ENCODE measurements around the gene TBC1D17. TPM values are rescaled to one million over a fixed set of nuclear protein-coding genes. Genes with fewer than 3 reads are reported as not detected.

TBC1D17 gene
- total and polyA plus RNA-seq, 7 experiments from 2014 or later, result 11.6 to 106 (median 50.7) TPM

- peak overlapping the region in 8 of 9 donors; percentile 41 to 87 (median 72) for H3K27ac Mint-ChIP-seq
- peaks cover 37 to 60% (median 54%) of the 10 kb centered on the region in 7 donors for H3K4me1 Mint-ChIP-seq
- Histone ChIP-seq H3K36me3 (ENCODE audit: control insufficient read depth in 2 of 3, insufficient read depth in 3 of 3, low read length in 3 of 3) (peaks cover 0 to 7% (median 0%) of the 10 kb centered on the region in 3 experiments), H3K9me3 (ENCODE audit: control insufficient read depth in 2 of 3, low read length in 3 of 3) (no peaks in the 10 kb centered on the region), H3K4me1 (ENCODE audit: control insufficient read depth in 2 of 2, insufficient read depth in 2 of 2, low read length in 2 of 2) (peaks cover 28 to 30% of the 10 kb centered on the region in 2 donors), H3K4me3 (ENCODE audit: low read length) (no peak overlapping the region), H3K27ac (ENCODE audit: low read depth, low read length) (peak overlapping the region; percentile 42), H3K27me3 (ENCODE audit: control insufficient read depth in 2 of 2, insufficient read depth in 2 of 2, low read length in 2 of 2) (no peaks in the 10 kb centered on the region)
- H3K9me3 Mint-ChIP-seq, result peaks cover 0 to 16% (median 3%) of the 10 kb centered on the region in 11 donors
- intact Hi-C loops (cut with micrococcal nuclease), result no loop called here
- DNase-seq, result peak in 7 of 9 donors; percentile 32 to 69 (median 61)
- H3K4me3 Mint-ChIP-seq, result peak overlapping the region; percentile 44 to 97 (median 72)
- peaks cover 0 to 42% (median 7%) of the 10 kb centered on the region in 5 donors for H3K36me3 Mint-ChIP-seq
- no peak for ATAC-seq
- H3K27me3 Mint-ChIP-seq, result peaks cover 0 to 11% (median 0%) of the 10 kb centered on the region in 5 donors
- CTCF ChIA-PET, result interaction anchor here (0.6 kb wide), 1 partner anchor 11 kb away, joined by 3 read pairs; no protein-coding TSS in a partner anchor
- POLR2A ChIA-PET, result interaction anchor here (0.7 to 1.0 kb wide), 3 partner anchors 35 to 66 kb away, joined by 3 read pairs; no protein-coding TSS in a partner anchor
Measured at GRCh38 chr19:49932731-49933131, 55.2 kb downstream of the TBC1D17 start.

GRCh38 chr19:49933643-49934042 lies 56.1 kb downstream of the TBC1D17 start:
- peaks cover 28 to 31% of the 10 kb centered on the region in 2 donors for H3K4me1 ChIP-seq (ENCODE audit: control insufficient read depth in 2 of 2, insufficient read depth in 2 of 2, low read length in 2 of 2)
- H3K27ac ChIP-seq (ENCODE audit: low read depth, low read length), result no peak overlapping the region
- CTCF ChIA-PET, result interaction anchor here (0.5 kb wide), 1 partner anchor 494 kb away, joined by 3 read pairs; no protein-coding TSS in a partner anchor
- Mint-ChIP-seq H3K4me1 (peaks cover 28 to 53% (median 45%) of the 10 kb centered on the region in 7 donors), H3K27me3 (peaks cover 0 to 11% (median 0%) of the 10 kb centered on the region in 5 donors), H3K9me3 (peaks cover 0 to 12% (median 3%) of the 10 kb centered on the region in 11 donors), H3K27ac (peak overlapping the region in 5 of 9 donors; percentile 4 to 78 (median 61)), H3K36me3 (peaks cover 0 to 35% (median 7%) of the 10 kb centered on the region in 5 donors), H3K4me3 (peak overlapping the region in 9 of 10 donors; percentile 14 to 97 (median 57))
- no peaks in the 10 kb centered on the region for H3K9me3 ChIP-seq (ENCODE audit: control insufficient read depth in 2 of 3, low read length in 3 of 3)
- H3K4me3 ChIP-seq (ENCODE audit: low read length), result no peak overlapping the region
- no peak for ATAC-seq
- no peak for DNase-seq
- H3K27me3 ChIP-seq (ENCODE audit: control insufficient read depth in 2 of 2, insufficient read depth in 2 of 2, low read length in 2 of 2), result no peaks in the 10 kb centered on the region
- peaks cover 0 to 7% (median 0%) of the 10 kb centered on the region in 3 experiments for H3K36me3 ChIP-seq (ENCODE audit: control insufficient read depth in 2 of 3, insufficient read depth in 3 of 3, low read length in 3 of 3)
- intact Hi-C loops (cut with micrococcal nuclease), result no loop called here
- POLR2A ChIA-PET, result interaction anchor here (0.9 to 1.0 kb wide), 2 partner anchors 36 to 57 kb away, joined by 3 read pairs; no protein-coding TSS in a partner anchor

- Mint-ChIP-seq H3K4me3 (no peak overlapping the region), H3K9me3 (peaks cover 0 to 5% (median 0%) of the 10 kb centered on the region in 11 donors), H3K4me1 (peaks cover 23 to 37% (median 30%) of the 10 kb centered on the region in 7 donors), H3K27ac (peak overlapping the region in 3 of 9 donors; percentile 8 to 29 (median 28)), H3K27me3 (peaks cover 0 to 8% (median 0%) of the 10 kb centered on the region in 5 donors), H3K36me3 (peaks cover 0 to 16% (median 5%) of the 10 kb centered on the region in 5 donors)
- H3K4me1 ChIP-seq (ENCODE audit: control insufficient read depth in 2 of 2, insufficient read depth in 2 of 2, low read length in 2 of 2), result peaks cover 21% of the 10 kb centered on the region in 2 donors
- no peaks in the 10 kb centered on the region for H3K9me3 ChIP-seq (ENCODE audit: control insufficient read depth in 2 of 3, low read length in 3 of 3)
- H3K36me3 ChIP-seq (ENCODE audit: control insufficient read depth in 2 of 3, insufficient read depth in 3 of 3, low read length in 3 of 3), result no peaks in the 10 kb centered on the region
- intact Hi-C loops (cut with micrococcal nuclease), result loop anchor here in 1 of 2 donors (5.0 kb wide), 1 partner anchor 846 kb away; no protein-coding TSS in a partner anchor
- ATAC-seq (no peak), DNase-seq (no peak)
- no peak overlapping the region for H3K4me3 ChIP-seq (ENCODE audit: low read length)
- H3K27me3 ChIP-seq (ENCODE audit: control insufficient read depth in 2 of 2, insufficient read depth in 2 of 2, low read length in 2 of 2), result no peaks in the 10 kb centered on the region
- ChIA-PET CTCF (interaction anchor here (0.7 to 1.1 kb wide), 2 partner anchors 46 to 50 kb away, joined by 3 read pairs; no protein-coding TSS in a partner anchor), POLR2A (no interaction called here)
- H3K27ac ChIP-seq (ENCODE audit: low read depth, low read length), result no peak overlapping the region
Measured at GRCh38 chr19:49936549-49936948, 59.0 kb downstream of the TBC1D17 start.

DNA sequence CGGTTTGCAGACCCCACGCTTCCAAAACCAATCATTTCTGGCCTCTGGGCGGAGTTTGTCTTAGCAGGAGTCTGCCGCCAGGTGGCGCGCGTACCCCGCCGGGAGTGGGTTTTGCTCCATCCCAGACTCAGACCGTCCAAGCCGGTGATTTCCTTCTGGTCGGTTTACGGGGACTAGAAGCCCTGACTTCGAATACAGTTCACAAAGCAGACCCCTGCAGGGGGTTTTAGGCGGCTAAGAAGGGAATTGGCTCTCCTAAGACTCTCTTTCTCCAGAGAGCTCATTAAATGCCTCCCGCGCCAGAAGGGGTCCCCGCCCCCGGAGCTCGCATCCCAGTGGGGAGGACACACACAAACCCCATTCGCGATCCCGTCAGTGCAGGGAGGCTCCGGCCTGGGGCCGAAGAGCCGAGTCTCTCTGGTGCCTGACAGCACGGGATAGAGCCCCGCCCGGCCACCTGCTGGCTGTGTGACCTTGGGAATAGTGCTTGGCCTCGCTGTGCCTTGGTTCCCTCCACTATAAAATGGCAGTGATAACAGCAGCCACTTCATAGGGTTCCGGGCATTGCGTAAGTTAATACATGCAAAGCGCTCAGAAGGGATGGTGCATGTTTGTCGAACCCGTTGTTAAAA lies 60.4 kb downstream of the TBC1D17 start:
- peaks cover 0 to 11% (median 0%) of the 10 kb centered on the region in 5 donors for H3K27me3 Mint-ChIP-seq
- peaks cover 13% of the 10 kb centered on the region in 2 donors for H3K4me1 ChIP-seq (ENCODE audit: control insufficient read depth in 2 of 2, insufficient read depth in 2 of 2, low read length in 2 of 2)
- no peaks in the 10 kb centered on the region for H3K9me3 Mint-ChIP-seq
- H3K27ac ChIP-seq (ENCODE audit: low read depth, low read length), result no peak overlapping the region
- intact Hi-C loops (cut with micrococcal nuclease), result loop anchor here (1.0 to 5.0 kb wide), 2 partner anchors 45 to 844 kb away; no protein-coding TSS in a partner anchor
- no peak overlapping the region for H3K27ac Mint-ChIP-seq
- peaks cover 14 to 26% (median 19%) of the 10 kb centered on the region in 7 donors for H3K4me1 Mint-ChIP-seq
- H3K27me3 ChIP-seq (ENCODE audit: control insufficient read depth in 2 of 2, insufficient read depth in 2 of 2, low read length in 2 of 2), result no peaks in the 10 kb centered on the region
- H3K4me3 Mint-ChIP-seq, result peak overlapping the region in 3 of 10 donors; percentile 17 to 29 (median 21)
- H3K36me3 ChIP-seq (ENCODE audit: control insufficient read depth in 2 of 3, insufficient read depth in 3 of 3, low read length in 3 of 3), result no peaks in the 10 kb centered on the region
- ChIA-PET CTCF (interaction anchor here (0.6 to 2.1 kb wide), 8 partner anchors 12 to 1142 kb away, joined by 3 to 8 read pairs (median 4); no protein-coding TSS in a partner anchor), POLR2A (interaction anchor here (0.9 kb wide), 1 partner anchor 8 kb away, joined by 3 read pairs; the partner anchor contains the start of genes ATF5 and NUP62)
- H3K9me3 ChIP-seq (ENCODE audit: control insufficient read depth in 2 of 3, low read length in 3 of 3), result no peaks in the 10 kb centered on the region
- DNase-seq (peak; percentile 40 to 86 (median 66)), ATAC-seq (peak; percentile 89)
- H3K36me3 Mint-ChIP-seq, result peaks cover 0 to 7% (median 0%) of the 10 kb centered on the region in 5 donors
- H3K4me3 ChIP-seq (ENCODE audit: low read length), result no peak overlapping the region

Small RNA genes within 50 kb of the gene (microRNA-seq; reads per million reads assigned to microRNA genes)
- gene MIR4749 (ENCODE audit: borderline microRNAs expressed) (2.1 reads per million), gene MIR4750 (ENCODE audit: borderline microRNAs expressed) (not detected), gene MIR6800 (ENCODE audit: borderline microRNAs expressed) (not detected)

Other genes starting within 250 kb of the TBC1D17 start
- gene RRAS, start 237.6 kb upstream of the TBC1D17 start, total RNA-seq, result 10 to 100 TPM; 11.0 to 18.6 (median 13.8) TPM
- 10 to 100 TPM; 31.8 to 37.0 TPM for gene RRAS, start 237.6 kb upstream of the TBC1D17 start, polyA plus RNA-seq
- gene SCAF1, start 235.5 kb upstream of the TBC1D17 start, total RNA-seq, result 10 to 100 TPM; 35.0 to 74.9 (median 48.8) TPM
- 1 to 10 TPM; 1.4 to 3.7 TPM for gene SCAF1, start 235.5 kb upstream of the TBC1D17 start, polyA plus RNA-seq
- gene IRF3, start 211.8 kb upstream of the TBC1D17 start, total RNA-seq, result 100 to 1,000 TPM; 176 to 346 (median 212) TPM
- 10 to 100 TPM; 55.5 to 80.7 TPM for gene IRF3, start 211.8 kb upstream of the TBC1D17 start, polyA plus RNA-seq
- 10 to 100 TPM; 11.3 to 57.2 (median 22.6) TPM for gene BCL2L12, start 211.8 kb upstream of the TBC1D17 start, total RNA-seq
- gene BCL2L12, start 211.8 kb upstream of the TBC1D17 start, polyA plus RNA-seq, result 10 to 100 TPM; 11.4 to 14.8 TPM
- gene PRMT1, start 200.4 kb upstream of the TBC1D17 start, total RNA-seq, result 100 to 1,000 TPM in 1 of 5 experiments, 10 to 100 TPM in 4; 73.1 to 169 (median 95.3) TPM
- gene PRMT1, start 200.4 kb upstream of the TBC1D17 start, polyA plus RNA-seq, result 100 to 1,000 TPM; 126 to 145 TPM
- 1 to 10 TPM; 2.8 to 7.5 (median 4.6) TPM for gene ADM5, start 188.1 kb upstream of the TBC1D17 start, total RNA-seq
- gene ADM5, start 188.1 kb upstream of the TBC1D17 start, polyA plus RNA-seq, result under 1 TPM in 1 of 2 donors, not detected in 1; 0.34 TPM
- gene CPT1C, start 186.6 kb upstream of the TBC1D17 start, total RNA-seq, result 1 to 10 TPM in 4 of 5 experiments, under 1 TPM in 1; 0.96 to 6.0 (median 1.5) TPM
- 1 to 10 TPM in 1 of 2 donors, not detected in 1; 1.7 TPM for gene CPT1C, start 186.6 kb upstream of the TBC1D17 start, polyA plus RNA-seq
- gene TSKS, start 114.4 kb upstream of the TBC1D17 start, total RNA-seq, result 1 to 10 TPM; 1.4 to 3.6 (median 2.8) TPM
- 1 to 10 TPM in 1 of 2 donors, under 1 TPM in 1; 0.51 to 1.1 TPM for gene TSKS, start 114.4 kb upstream of the TBC1D17 start, polyA plus RNA-seq
- 10 to 100 TPM; 38.2 to 83.3 (median 56.7) TPM for gene AP2A1, start 110.7 kb upstream of the TBC1D17 start, total RNA-seq
- 1 to 10 TPM; 3.8 to 8.3 TPM for gene AP2A1, start 110.7 kb upstream of the TBC1D17 start, polyA plus RNA-seq
- 10 to 100 TPM; 16.0 to 28.4 (median 26.8) TPM for gene FUZ, start 64.4 kb upstream of the TBC1D17 start, total RNA-seq
- gene FUZ, start 64.4 kb upstream of the TBC1D17 start, polyA plus RNA-seq, result 1 to 10 TPM; 3.8 to 6.3 TPM
- 10 to 100 TPM; 36.8 to 75.2 (median 55.4) TPM for gene MED25, start 59.4 kb upstream of the TBC1D17 start, total RNA-seq
- gene MED25, start 59.4 kb upstream of the TBC1D17 start, polyA plus RNA-seq, result 10 to 100 TPM; 10.8 to 16.7 TPM
- 100 to 1,000 TPM in 4 of 5 experiments, 10 to 100 TPM in 1; 92.8 to 170 (median 160) TPM for gene PTOV1, start 26.5 kb upstream of the TBC1D17 start, total RNA-seq
- 10 to 100 TPM; 49.0 to 68.6 TPM for gene PTOV1, start 26.5 kb upstream of the TBC1D17 start, polyA plus RNA-seq
- gene PNKP, start 10.1 kb upstream of the TBC1D17 start, total RNA-seq, result 100 to 1,000 TPM; 141 to 174 (median 154) TPM
- gene PNKP, start 10.1 kb upstream of the TBC1D17 start, polyA plus RNA-seq, result 10 to 100 TPM; 19.4 to 24.8 TPM
- 10 to 100 TPM; 15.9 to 25.7 (median 21.2) TPM for gene AKT1S1, start 347 bp upstream of the TBC1D17 start, total RNA-seq
- 1 to 10 TPM; 4.7 to 5.8 TPM for gene AKT1S1, start 347 bp upstream of the TBC1D17 start, polyA plus RNA-seq
- gene IL4I1, start 19.2 kb downstream of the TBC1D17 start, total RNA-seq, result 1 to 10 TPM; 1.2 to 6.8 (median 1.9) TPM
- gene IL4I1, start 19.2 kb downstream of the TBC1D17 start, polyA plus RNA-seq, result not detected
- gene ATF5, start 51.5 kb downstream of the TBC1D17 start, total RNA-seq, result 10 to 100 TPM in 3 of 5 experiments, 1 to 10 TPM in 2; 5.9 to 16.1 (median 14.9) TPM
- 1 to 10 TPM; 1.6 to 1.9 TPM for gene ATF5, start 51.5 kb downstream of the TBC1D17 start, polyA plus RNA-seq
- gene NUP62, start 51.8 kb downstream of the TBC1D17 start, total RNA-seq, result 100 to 1,000 TPM in 1 of 5 experiments, 10 to 100 TPM in 4; 26.9 to 130 (median 52.4) TPM
- 10 to 100 TPM; 46.3 to 65.0 TPM for gene NUP62, start 51.8 kb downstream of the TBC1D17 start, polyA plus RNA-seq
- gene SIGLEC11, start 83.5 kb downstream of the TBC1D17 start, total RNA-seq, result 1 to 10 TPM in 1 of 5 experiments, under 1 TPM in 3, not detected in 1; 0.14 to 1.3 (median 0.39) TPM
- gene SIGLEC11, start 83.5 kb downstream of the TBC1D17 start, polyA plus RNA-seq, result not detected
- gene VRK3, start 147.7 kb downstream of the TBC1D17 start, total RNA-seq, result 100 to 1,000 TPM in 2 of 5 experiments, 10 to 100 TPM in 3; 70.6 to 121 (median 84.7) TPM
- gene VRK3, start 147.7 kb downstream of the TBC1D17 start, polyA plus RNA-seq, result 10 to 100 TPM; 73.9 to 98.4 TPM
- gene ZNF473, start 148.3 kb downstream of the TBC1D17 start, total RNA-seq, result 10 to 100 TPM in 2 of 5 experiments, 1 to 10 TPM in 3; 6.3 to 13.9 (median 9.6) TPM
- gene ZNF473, start 148.3 kb downstream of the TBC1D17 start, polyA plus RNA-seq, result 1 to 10 TPM; 2.8 to 7.5 TPM